A549 (cell line): ENCODE data around the gene AP3B2. TPM values are rescaled to one million over a fixed set of nuclear protein-coding genes. Genes with fewer than 3 reads are reported as not detected.
A peak's percentile ranks its signal among the peaks of the same experiment; 100 is the strongest.

Experiments used
- ATAC-seq, 2 experiments: fragments of 200-7000 bp in 1 of 2; fragments of >200 bp in 1 of 2; cut with Nextera tagmentation in 1 of 2; cut with Tn5 transposase in 1 of 2; 3 replicates each; pipeline versions ENCODE4 v1.8.0 to v1.9.1; 2018 to 2020; ENCODE audit warnings: mild to moderate bottlenecking in 1 of 2, moderate library complexity in 1 of 2
- CTCF ChIA-PET: fragments of 300-600 bp; sonication (Branson Sonifier 250); formaldehyde crosslinking; extraction: SDS; loops from one replicate; lab custom pipeline; 2021; ENCODE audit warnings: antibody characterized with exemption, inconsistent platforms; lab: Yijun Ruan, JAX
- POLR2A ChIA-PET: fragments of 350-600 bp; formaldehyde crosslinking; extraction: SDS; loops from one replicate; lab custom pipeline; 2021; ENCODE audit warnings: antibody characterized with exemption, inconsistent platforms; lab: Yijun Ruan, JAX
- DNase-seq, 2 experiments: peaks; one replicate each; pipeline versions ENCODE4 v3.0.0 to v3.0.0-alpha.2; 2011 to 2016; ENCODE audit warnings: low read depth in 1 of 2, low spot score in 1 of 2
- FAIRE-seq: peaks from 2 replicates; lab custom pipeline; 2011; peaks lifted over from hg19 to GRCh38; lab: Jason Lieb, UNC
- H3K27ac ChIP-seq, 2 experiments: fragments of >200 bp; sonication (Bioruptor Twin); formaldehyde crosslinking; 3 replicates each; pipeline ENCODE4 v1.5.1; 2016 to 2017
- H3K4me1 ChIP-seq: fragments of >200 bp; sonication (Bioruptor Twin); formaldehyde crosslinking; 3 replicates; pipeline ENCODE4 v1.6.1; 2016
- H3K4me2 ChIP-seq: fragments of >200 bp; sonication (Bioruptor Twin); formaldehyde crosslinking; 3 replicates; pipeline ENCODE4 v1.6.1; 2016
- H3K4me3 ChIP-seq: fragments of >200 bp; sonication (Bioruptor Twin); formaldehyde crosslinking; 3 replicates; pipeline ENCODE4 v1.5.1; 2016
- H3K9me3 ChIP-seq: fragments of >200 bp; sonication (Bioruptor Twin); formaldehyde crosslinking; 3 replicates; pipeline ENCODE4 v1.6.1; 2016
- BHLHE40 ChIP-seq: IDR thresholded peaks from 2 replicates; pipeline ENCODE4 v1.6.1; 2012; ENCODE audit warnings: low read depth, low read length, inconsistent platforms
- CEBPB ChIP-seq, 2 experiments: fragments of >200 bp in 1 of 2; sonication (Bioruptor Twin) in 1 of 2; formaldehyde crosslinking in 1 of 2; IDR thresholded peaks; 2 replicates each; pipeline ENCODE4 v1.6.1; 2012 to 2016
- CHD4 ChIP-seq: fragments of 200-600 bp; sonication (generic); IDR thresholded peaks from 2 replicates; pipeline ENCODE4 v1.6.1; 2016; ENCODE audit warnings: antibody characterized with exemption, mild to moderate bottlenecking, borderline replicate concordance
- FOSB ChIP-seq: fragments of 250-450 bp; sonication (Bioruptor Pico); IDR thresholded peaks from 2 replicates; pipeline ENCODE4 v1.5.0; 2020; ENCODE audit warnings: mild to moderate bottlenecking, moderate library complexity
- FOSL2 ChIP-seq, 2 experiments: fragments of 450-650 bp in 1 of 2; fragments of >200 bp in 1 of 2; sonication (Bioruptor Twin) in 1 of 2; formaldehyde crosslinking; IDR thresholded peaks; 2 replicates each; pipeline versions ENCODE4 v1.5.0 to v1.6.1; 2016 to 2020; ENCODE audit warnings: mild to moderate bottlenecking in 1 of 2, moderate library complexity in 1 of 2
- GATA3 ChIP-seq: IDR thresholded peaks from 2 replicates; pipeline ENCODE4 v1.6.1; 2012; ENCODE audit warnings: borderline replicate concordance
- HEYL ChIP-seq: fragments of 250-450 bp; sonication (Bioruptor Pico); IDR thresholded peaks from 2 replicates; pipeline ENCODE4 v1.8.0; 2021; ENCODE audit warnings: mild to moderate bottlenecking, moderate library complexity
- HOXA7 ChIP-seq: fragments of 250-450 bp; sonication (Bioruptor Pico); IDR thresholded peaks from 2 replicates; pipeline ENCODE4 v1.5.0; 2020; ENCODE audit warnings: mild to moderate bottlenecking, moderate library complexity
- MYC ChIP-seq: IDR thresholded peaks from 2 replicates; pipeline ENCODE4 v1.6.1; 2012; ENCODE audit warnings: mild to moderate bottlenecking, inconsistent platforms, low read length, improper control_type of control experiment, borderline replicate concordance
- NR3C1 ChIP-seq: fragments of >200 bp; sonication (Bioruptor Twin); formaldehyde crosslinking; IDR thresholded peaks from 3 replicates; pipeline ENCODE4 v1.6.1; 2017
- PHF8 ChIP-seq: fragments of 200-600 bp; sonication (generic); IDR thresholded peaks from 2 replicates; pipeline ENCODE4 v1.6.1; 2016; ENCODE audit warnings: low read depth, mild to moderate bottlenecking, antibody characterized with exemption, moderate library complexity, borderline replicate concordance
- POLR2A ChIP-seq: IDR thresholded peaks from 2 replicates; pipeline ENCODE4 v1.6.1; 2012; ENCODE audit warnings: mild to moderate bottlenecking, low read length
- POLR2AphosphoS2 ChIP-seq: conservative IDR thresholded peaks from 2 replicates; pipeline ENCODE4 v1.6.1; 2012; ENCODE audit warnings: low read length, improper control_type of control experiment, inconsistent platforms
- RAD21 ChIP-seq, 2 experiments: fragments of >200 bp in 1 of 2; sonication (Bioruptor Twin) in 1 of 2; formaldehyde crosslinking in 1 of 2; IDR thresholded peaks in 1 of 2; conservative IDR thresholded peaks in 1 of 2; 2 replicates in 1 of 2; 3 replicates in 1 of 2; pipeline ENCODE4 v1.6.1; 2012 to 2018; ENCODE audit warnings: inconsistent platforms in 1 of 2
- RCOR1 ChIP-seq: fragments of 150-350 bp; IDR thresholded peaks from 2 replicates; pipeline ENCODE4 v1.6.1; 2014; ENCODE audit warnings: antibody characterized with exemption, low read length, low read depth
- SREBF2 ChIP-seq: fragments of 450-650 bp; IDR thresholded peaks from 2 replicates; pipeline ENCODE4 v1.6.1; 2014; ENCODE audit warnings: mild to moderate bottlenecking, moderate library complexity
- WGBS: methylation state at CpG from one replicate; pipeline ENCODE4 v1.1.6; 2017; ENCODE audit errors: missing lambda C conversion rate; 5-methylcytosine and 5-hydroxymethylcytosine counted together
- polyA plus RNA-seq, 4 experiments: library from polyadenylated mRNA; depleted of rRNA in 3 of 4; stranded (reverse); fragments of >200 nt; fragmentation: RNase III in 1 of 4; extraction: RNeasy Plus Mini Kit Qiagen cat#74134 plus additional on column Dnase treatment in 1 of 4; gene quantifications; 2 replicates in 3 of 4; 3 replicates in 1 of 4; pipeline ENCODE4 v1.2.3, GENCODE V29; 2011 to 2017
- TF ChIP-seq, protein P1 (sequence below): fragments of 150-350 bp; IDR thresholded peaks from 2 replicates; pipeline ENCODE4 v1.6.1; 2014; ENCODE audit warnings: low read depth, mild to moderate bottlenecking, low read length
- TF ChIP-seq, protein P2 (sequence below): IDR thresholded peaks from 2 replicates; pipeline ENCODE4 v1.6.1; 2012; ENCODE audit warnings: low read depth, borderline replicate concordance
- TF ChIP-seq, protein P3 (sequence below): fragments of 250-450 bp; sonication (Bioruptor Pico); IDR thresholded peaks from 2 replicates; pipeline ENCODE4 v1.5.0; 2020; ENCODE audit warnings: low read depth, mild to moderate bottlenecking, moderate library complexity
- TF ChIP-seq, protein P4 (sequence below): fragments of 200-600 bp; sonication (generic); IDR thresholded peaks from 2 replicates; pipeline ENCODE4 v1.6.1; 2016; ENCODE audit warnings: antibody characterized with exemption, mild to moderate bottlenecking, moderate library complexity
- TF ChIP-seq, protein P5 (sequence below): fragments of >200 bp; sonication (Bioruptor Twin); formaldehyde crosslinking; IDR thresholded peaks from 3 replicates; pipeline ENCODE4 v1.5.1; 2016
- TF ChIP-seq, protein P6 (sequence below): IDR thresholded peaks from 2 replicates; pipeline ENCODE4 v1.6.1; 2012

AP3B2 gene
- polyA plus RNA-seq, 2 of the 4 experiments (the other 2 are of a cell fraction): 0.32 to 0.68 TPM

DNA sequence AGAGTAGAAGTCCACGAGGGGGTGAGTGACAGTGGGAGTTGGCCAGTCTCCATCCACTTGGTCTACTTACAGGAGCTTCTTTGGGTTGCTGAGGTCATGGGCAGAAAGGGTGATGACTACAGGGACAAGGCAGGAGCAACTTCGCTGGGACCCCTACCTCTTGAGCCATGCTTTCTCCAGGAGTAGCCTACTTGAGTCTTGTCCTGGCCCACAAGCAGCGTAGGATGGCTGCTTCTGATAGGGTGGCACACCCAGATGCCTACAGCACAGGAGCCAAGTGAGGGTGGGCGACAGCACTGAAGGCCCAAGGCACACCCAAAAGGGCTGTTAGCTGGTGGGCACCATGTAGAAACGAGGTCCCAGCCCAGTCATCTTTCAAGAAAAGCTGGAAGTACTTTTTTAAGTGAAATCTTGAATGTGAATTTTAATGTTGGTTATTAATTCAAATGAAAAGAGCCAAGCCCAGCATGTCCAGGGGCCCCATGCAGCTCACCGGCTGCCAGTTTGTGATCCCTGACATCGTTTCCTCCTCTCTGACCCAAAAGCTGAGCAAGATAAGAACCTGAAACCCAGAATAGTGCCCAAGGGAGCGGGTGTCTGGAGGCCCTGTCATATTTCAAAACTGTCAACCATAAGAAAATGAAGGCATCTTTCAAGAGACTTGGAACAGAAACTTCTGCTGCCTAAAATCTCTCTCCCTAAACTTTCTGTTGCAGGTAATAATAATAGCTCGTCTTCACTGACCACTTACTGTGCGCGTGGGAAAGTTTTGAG lies 60.3 kb downstream of the AP3B2 start:
- no peaks in the 10 kb centered on the region for H3K9me3 ChIP-seq
- ChIA-PET POLR2A (interaction anchor here (1.5 kb wide), 1 partner anchor 109 kb away, joined by 5 read pairs; the partner anchor contains the start of gene RPS17), CTCF (interaction anchor here (0.7 to 1.6 kb wide), 5 partner anchors 8 to 40 kb away, joined by 3 to 5 read pairs (median 3); no protein-coding TSS in a partner anchor)
- no peak for FAIRE-seq
- no peak for DNase-seq
- H3K4me1 ChIP-seq: peaks cover 6% of the 10 kb centered on the region; the same call in 2 of the 3 replicates
- WGBS: 64% methylated on average over 11 of the region's 11 CpGs
- no peak for ATAC-seq
- H3K4me2 ChIP-seq: no peak overlapping the region
- TF ChIP-seq, protein P1, sequence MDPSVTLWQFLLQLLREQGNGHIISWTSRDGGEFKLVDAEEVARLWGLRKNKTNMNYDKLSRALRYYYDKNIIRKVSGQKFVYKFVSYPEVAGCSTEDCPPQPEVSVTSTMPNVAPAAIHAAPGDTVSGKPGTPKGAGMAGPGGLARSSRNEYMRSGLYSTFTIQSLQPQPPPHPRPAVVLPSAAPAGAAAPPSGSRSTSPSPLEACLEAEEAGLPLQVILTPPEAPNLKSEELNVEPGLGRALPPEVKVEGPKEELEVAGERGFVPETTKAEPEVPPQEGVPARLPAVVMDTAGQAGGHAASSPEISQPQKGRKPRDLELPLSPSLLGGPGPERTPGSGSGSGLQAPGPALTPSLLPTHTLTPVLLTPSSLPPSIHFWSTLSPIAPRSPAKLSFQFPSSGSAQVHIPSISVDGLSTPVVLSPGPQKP: no peak
- TF ChIP-seq NR3C1 (no peak), RAD21 (conservative IDR thresholded peaks at IDR 0.05 in 1 of 2, IDR thresholded peaks at IDR 0.05 in 1 of 2) (no peak), RCOR1 (no peak), POLR2A (no peak), FOSB (CRISPR knock-in tag) (no peak), CEBPB (IDR thresholded peaks at IDR 0.05) (no peak), HEYL (CRISPR knock-in tag) (no peak), CHD4 (no peak), FOSL2 (IDR thresholded peaks at IDR 0.05) (no peak), FOSL2 (CRISPR knock-in tag; IDR thresholded peaks at IDR 0.05) (no peak), MYC (no peak)
- TF ChIP-seq, protein P2, sequence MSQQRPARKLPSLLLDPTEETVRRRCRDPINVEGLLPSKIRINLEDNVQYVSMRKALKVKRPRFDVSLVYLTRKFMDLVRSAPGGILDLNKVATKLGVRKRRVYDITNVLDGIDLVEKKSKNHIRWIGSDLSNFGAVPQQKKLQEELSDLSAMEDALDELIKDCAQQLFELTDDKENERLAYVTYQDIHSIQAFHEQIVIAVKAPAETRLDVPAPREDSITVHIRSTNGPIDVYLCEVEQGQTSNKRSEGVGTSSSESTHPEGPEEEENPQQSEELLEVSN: no peak
- TF ChIP-seq, all 56 proteins: peak for 0
- Histone ChIP-seq H3K27ac (no peak overlapping the region), H3K4me3 (no peak overlapping the region)

DNA sequence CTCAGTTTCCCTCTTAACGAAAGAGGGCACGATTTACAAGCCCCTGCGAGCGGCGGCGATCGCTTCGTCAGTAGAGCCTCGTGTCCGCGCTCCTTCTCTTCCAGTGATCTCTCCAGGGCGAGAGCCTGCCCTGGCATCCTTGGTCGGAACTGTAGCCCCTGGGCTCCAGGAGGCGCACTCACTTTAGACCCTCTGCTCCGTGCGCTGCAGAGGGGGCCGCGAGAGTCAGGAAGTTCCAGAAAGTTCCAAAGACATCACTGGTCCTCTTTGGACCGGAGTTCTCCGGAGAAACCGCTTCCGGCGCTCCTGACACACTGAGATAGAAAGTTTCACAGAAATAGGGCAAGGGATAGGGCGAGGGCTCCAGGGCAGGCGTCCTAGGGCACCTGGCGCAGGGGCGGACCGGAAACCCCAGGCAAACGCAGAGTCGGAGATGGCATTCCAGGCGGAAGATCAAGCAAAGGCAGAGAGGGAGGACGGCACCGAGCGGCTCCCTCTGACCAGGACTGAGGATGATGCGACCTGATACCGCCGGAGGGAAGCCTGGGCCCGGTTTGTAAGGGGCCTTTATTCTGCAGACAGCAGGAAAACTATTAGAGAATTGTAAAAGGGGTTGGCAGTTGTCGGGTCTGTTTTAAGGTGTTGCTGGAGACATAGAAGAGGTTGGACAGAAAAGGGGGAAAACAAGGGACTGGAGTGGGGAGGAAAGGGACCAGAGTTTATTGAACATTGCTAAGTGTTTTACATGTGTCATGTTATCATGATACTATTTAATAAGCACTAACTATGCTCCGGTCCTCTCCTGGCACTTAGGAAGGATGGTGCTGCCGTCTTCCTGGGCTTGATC lies 61.2 kb downstream of the AP3B2 start:
- peaks cover 6% of the 10 kb centered on the region; the same call in 2 of the 3 replicates for H3K4me1 ChIP-seq
- H3K9me3 ChIP-seq: no peaks in the 10 kb centered on the region
- WGBS: 93% methylated on average over 41 of the region's 41 CpGs
- FAIRE-seq (no peak), DNase-seq (no peak), ATAC-seq (no peak)
- peak overlapping the region; percentile 71 for H3K4me3 ChIP-seq
- POLR2A ChIA-PET: interaction anchor here (0.9 to 1.7 kb wide), 4 partner anchors 12 to 108 kb away, joined by 3 to 19 read pairs (median 5); partner anchors contain the start of gene RPS17
- peak overlapping the region; percentile 83 to 91; a peak in 5 of 6 replicates for H3K27ac ChIP-seq
- H3K4me2 ChIP-seq: peak overlapping the region; percentile 83
- CTCF ChIA-PET: interaction anchor here (0.8 to 1.4 kb wide), 2 partner anchors 117 to 163 kb away, joined by 3 read pairs; no protein-coding TSS in a partner anchor
- TF ChIP-seq GATA3: no peak
- TF ChIP-seq, protein P2: no peak
- TF ChIP-seq PHF8: no peak
- TF ChIP-seq HOXA7 (CRISPR knock-in tag): no peak
- TF ChIP-seq BHLHE40: no peak
- no peak for TF ChIP-seq HEYL (CRISPR knock-in tag)
- no peak for TF ChIP-seq POLR2AphosphoS2
- TF ChIP-seq, protein P3, sequence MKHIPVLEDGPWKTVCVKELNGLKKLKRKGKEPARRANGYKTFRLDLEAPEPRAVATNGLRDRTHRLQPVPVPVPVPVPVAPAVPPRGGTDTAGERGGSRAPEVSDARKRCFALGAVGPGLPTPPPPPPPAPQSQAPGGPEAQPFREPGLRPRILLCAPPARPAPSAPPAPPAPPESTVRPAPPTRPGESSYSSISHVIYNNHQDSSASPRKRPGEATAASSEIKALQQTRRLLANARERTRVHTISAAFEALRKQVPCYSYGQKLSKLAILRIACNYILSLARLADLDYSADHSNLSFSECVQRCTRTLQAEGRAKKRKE (CRISPR knock-in tag): no peak
- no peak for TF ChIP-seq MYC
- TF ChIP-seq, protein P4, sequence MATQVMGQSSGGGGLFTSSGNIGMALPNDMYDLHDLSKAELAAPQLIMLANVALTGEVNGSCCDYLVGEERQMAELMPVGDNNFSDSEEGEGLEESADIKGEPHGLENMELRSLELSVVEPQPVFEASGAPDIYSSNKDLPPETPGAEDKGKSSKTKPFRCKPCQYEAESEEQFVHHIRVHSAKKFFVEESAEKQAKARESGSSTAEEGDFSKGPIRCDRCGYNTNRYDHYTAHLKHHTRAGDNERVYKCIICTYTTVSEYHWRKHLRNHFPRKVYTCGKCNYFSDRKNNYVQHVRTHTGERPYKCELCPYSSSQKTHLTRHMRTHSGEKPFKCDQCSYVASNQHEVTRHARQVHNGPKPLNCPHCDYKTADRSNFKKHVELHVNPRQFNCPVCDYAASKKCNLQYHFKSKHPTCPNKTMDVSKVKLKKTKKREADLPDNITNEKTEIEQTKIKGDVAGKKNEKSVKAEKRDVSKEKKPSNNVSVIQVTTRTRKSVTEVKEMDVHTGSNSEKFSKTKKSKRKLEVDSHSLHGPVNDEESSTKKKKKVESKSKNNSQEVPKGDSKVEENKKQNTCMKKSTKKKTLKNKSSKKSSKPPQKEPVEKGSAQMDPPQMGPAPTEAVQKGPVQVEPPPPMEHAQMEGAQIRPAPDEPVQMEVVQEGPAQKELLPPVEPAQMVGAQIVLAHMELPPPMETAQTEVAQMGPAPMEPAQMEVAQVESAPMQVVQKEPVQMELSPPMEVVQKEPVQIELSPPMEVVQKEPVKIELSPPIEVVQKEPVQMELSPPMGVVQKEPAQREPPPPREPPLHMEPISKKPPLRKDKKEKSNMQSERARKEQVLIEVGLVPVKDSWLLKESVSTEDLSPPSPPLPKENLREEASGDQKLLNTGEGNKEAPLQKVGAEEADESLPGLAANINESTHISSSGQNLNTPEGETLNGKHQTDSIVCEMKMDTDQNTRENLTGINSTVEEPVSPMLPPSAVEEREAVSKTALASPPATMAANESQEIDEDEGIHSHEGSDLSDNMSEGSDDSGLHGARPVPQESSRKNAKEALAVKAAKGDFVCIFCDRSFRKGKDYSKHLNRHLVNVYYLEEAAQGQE: no peak
- TF ChIP-seq, protein P5, sequence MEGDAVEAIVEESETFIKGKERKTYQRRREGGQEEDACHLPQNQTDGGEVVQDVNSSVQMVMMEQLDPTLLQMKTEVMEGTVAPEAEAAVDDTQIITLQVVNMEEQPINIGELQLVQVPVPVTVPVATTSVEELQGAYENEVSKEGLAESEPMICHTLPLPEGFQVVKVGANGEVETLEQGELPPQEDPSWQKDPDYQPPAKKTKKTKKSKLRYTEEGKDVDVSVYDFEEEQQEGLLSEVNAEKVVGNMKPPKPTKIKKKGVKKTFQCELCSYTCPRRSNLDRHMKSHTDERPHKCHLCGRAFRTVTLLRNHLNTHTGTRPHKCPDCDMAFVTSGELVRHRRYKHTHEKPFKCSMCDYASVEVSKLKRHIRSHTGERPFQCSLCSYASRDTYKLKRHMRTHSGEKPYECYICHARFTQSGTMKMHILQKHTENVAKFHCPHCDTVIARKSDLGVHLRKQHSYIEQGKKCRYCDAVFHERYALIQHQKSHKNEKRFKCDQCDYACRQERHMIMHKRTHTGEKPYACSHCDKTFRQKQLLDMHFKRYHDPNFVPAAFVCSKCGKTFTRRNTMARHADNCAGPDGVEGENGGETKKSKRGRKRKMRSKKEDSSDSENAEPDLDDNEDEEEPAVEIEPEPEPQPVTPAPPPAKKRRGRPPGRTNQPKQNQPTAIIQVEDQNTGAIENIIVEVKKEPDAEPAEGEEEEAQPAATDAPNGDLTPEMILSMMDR: no peak
- TF ChIP-seq, protein P6, sequence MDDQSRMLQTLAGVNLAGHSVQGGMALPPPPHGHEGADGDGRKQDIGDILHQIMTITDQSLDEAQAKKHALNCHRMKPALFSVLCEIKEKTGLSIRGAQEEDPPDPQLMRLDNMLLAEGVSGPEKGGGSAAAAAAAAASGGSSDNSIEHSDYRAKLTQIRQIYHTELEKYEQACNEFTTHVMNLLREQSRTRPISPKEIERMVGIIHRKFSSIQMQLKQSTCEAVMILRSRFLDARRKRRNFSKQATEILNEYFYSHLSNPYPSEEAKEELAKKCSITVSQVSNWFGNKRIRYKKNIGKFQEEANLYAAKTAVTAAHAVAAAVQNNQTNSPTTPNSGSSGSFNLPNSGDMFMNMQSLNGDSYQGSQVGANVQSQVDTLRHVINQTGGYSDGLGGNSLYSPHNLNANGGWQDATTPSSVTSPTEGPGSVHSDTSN: no peak
- no peak for TF ChIP-seq SREBF2
